ENCODE results near the gene PAPPA. TPM values are rescaled to one million over a fixed set of nuclear protein-coding genes. Genes with fewer than 3 reads are reported as not detected.

Gene PAPPA
- total RNA-seq, 2 donors from 2014 or later, result 7.4 to 17.4 TPM

DNA sequence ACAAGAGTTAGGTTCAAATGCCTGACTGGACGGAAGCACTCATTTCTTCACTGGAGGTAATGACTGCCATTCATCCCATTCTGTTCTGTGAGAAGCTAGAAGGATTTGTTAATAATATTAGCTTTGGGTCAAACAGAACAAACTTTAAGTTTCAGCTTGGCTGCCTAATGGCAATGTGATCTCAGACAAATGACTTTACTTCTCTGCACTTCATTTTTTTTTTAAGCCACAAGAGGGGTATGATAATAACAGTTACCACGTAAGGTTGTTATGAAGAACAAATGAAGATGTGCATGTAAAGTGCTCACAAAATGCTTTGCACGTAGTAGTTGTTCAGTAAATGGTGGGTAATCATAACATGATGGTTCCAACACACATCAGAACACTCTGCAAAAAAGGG is 199.4 kb downstream of the PAPPA start:
- Histone ChIP-seq H3K36me3 (peaks cover 2% of the 10 kb centered on the region), H3K4me1 (ENCODE audit: control insufficient read depth in 1 of 2, low read depth in 2 of 2) (peaks cover 3 to 20% of the 10 kb centered on the region in 2 donors), H3K27me3 (replicated peaks; ENCODE audit: insufficient read depth) (no peaks in the 10 kb centered on the region), H3K4me3 (no peak overlapping the region), H3K9me3 (no peaks in the 10 kb centered on the region), H3K27ac (no peak overlapping the region)
- TF ChIP-seq, protein P1, sequence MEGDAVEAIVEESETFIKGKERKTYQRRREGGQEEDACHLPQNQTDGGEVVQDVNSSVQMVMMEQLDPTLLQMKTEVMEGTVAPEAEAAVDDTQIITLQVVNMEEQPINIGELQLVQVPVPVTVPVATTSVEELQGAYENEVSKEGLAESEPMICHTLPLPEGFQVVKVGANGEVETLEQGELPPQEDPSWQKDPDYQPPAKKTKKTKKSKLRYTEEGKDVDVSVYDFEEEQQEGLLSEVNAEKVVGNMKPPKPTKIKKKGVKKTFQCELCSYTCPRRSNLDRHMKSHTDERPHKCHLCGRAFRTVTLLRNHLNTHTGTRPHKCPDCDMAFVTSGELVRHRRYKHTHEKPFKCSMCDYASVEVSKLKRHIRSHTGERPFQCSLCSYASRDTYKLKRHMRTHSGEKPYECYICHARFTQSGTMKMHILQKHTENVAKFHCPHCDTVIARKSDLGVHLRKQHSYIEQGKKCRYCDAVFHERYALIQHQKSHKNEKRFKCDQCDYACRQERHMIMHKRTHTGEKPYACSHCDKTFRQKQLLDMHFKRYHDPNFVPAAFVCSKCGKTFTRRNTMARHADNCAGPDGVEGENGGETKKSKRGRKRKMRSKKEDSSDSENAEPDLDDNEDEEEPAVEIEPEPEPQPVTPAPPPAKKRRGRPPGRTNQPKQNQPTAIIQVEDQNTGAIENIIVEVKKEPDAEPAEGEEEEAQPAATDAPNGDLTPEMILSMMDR (IDR thresholded peaks at IDR 0.05), result no peak
- DNase-seq (ENCODE audit: low spot score) (no peak), ATAC-seq (ENCODE audit: insufficient number of reproducible peaks, low FRiP score, low read depth) (no peak)

DNA sequence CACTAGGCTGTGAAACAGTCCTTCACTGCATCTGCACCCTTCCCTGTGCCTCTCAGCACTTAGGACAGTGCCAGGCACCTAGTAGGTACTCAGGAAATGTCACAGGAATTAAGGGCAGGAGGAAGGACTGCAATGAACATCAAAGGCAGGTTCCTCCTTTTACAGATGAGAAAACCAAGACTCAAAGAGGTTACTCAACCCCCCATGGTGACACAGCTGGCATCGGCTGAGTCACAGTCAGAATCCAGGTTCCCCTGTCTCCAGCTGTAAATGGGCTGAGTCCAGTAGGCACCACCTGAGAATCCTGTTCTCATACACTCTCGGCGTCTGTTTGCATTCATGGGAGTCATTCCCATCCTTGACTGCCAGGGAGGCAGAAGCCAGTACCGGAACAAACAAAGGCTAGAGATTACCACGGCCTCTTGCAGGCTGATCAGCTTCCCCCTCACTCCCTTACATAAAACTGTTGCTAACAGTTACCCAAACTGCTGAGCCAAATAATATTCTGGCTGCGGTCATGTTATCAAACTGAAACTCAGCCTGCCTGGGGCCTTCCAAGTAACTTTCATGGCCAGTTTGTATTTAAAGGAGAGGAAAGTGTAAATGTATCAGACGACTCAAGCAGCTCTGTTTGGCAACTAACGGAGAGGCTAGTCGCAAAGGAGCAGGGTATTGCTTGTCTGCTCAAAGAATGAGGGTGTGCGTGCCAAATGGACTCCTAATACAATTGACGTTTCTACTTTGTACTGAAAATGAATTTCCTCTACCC is 201.7 kb downstream of the PAPPA start:
- no peaks in the 10 kb centered on the region for H3K27me3 ChIP-seq (replicated peaks; ENCODE audit: insufficient read depth)
- peak overlapping the region; percentile 42 to 45 for H3K27ac ChIP-seq
- DNase-seq (ENCODE audit: low spot score) (no peak), ATAC-seq (ENCODE audit: insufficient number of reproducible peaks, low FRiP score, low read depth) (peak; percentile 31)
- peaks cover 3 to 20% of the 10 kb centered on the region in 2 donors for H3K4me1 ChIP-seq (ENCODE audit: control insufficient read depth in 1 of 2, low read depth in 2 of 2)
- H3K4me3 ChIP-seq, result peak overlapping the region; percentile 31
- H3K36me3 ChIP-seq, result peaks cover 2% of the 10 kb centered on the region
- H3K9me3 ChIP-seq, result no peaks in the 10 kb centered on the region
- TF ChIP-seq, protein P1 (IDR thresholded peaks at IDR 0.05), result no peak

DNA sequence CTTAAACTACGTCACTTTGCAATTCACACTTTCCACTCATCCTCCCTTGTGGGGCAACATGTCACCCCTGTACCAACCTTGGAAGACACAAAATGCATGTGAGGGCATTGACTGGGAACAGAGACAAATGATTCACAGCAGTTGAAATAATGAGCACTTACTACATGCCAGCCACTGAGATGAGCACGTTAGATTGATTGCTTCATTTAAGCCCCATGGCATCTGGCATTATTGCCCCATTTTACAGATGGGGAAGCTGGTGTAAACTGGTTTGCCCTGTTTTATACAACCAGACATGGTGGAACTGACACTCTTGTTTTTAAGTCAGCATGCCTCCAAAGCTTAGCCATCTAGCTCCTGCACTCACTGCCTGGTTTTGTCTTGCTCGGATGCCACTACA is 204.7 kb downstream of the PAPPA start:
- H3K4me3 ChIP-seq, result no peak overlapping the region
- no peaks in the 10 kb centered on the region for H3K27me3 ChIP-seq (replicated peaks; ENCODE audit: insufficient read depth)
- H3K4me1 ChIP-seq (ENCODE audit: control insufficient read depth in 1 of 2, low read depth in 2 of 2), result peaks cover 3 to 20% of the 10 kb centered on the region in 2 donors
- H3K27ac ChIP-seq, result no peak overlapping the region
- TF ChIP-seq, protein P1 (IDR thresholded peaks at IDR 0.05), result no peak
- DNase-seq (ENCODE audit: low spot score), result no peak
- H3K36me3 ChIP-seq, result no peaks in the 10 kb centered on the region
- ATAC-seq (ENCODE audit: insufficient number of reproducible peaks, low FRiP score, low read depth), result no peak
- H3K9me3 ChIP-seq, result no peaks in the 10 kb centered on the region

DNA sequence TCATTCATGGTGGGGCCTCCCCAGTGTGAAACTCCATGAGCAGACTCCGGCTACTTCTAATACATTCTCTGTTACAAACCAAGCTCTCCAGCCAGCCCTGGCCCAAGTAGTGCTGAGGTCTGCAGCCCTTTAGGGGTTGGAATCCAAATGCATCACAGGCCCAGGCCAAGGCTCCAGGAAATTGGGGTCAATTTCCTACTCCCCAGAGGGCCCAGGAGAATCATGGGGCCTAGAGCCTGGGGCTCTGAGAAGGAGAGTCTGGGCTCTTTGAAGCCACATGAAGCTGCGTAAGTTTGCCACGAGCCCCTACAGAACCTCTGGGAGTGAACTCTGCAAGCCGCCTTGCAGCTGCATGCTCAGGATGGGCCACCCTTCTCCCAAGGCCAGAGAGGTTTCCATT is 206.4 kb downstream of the PAPPA start:
- Histone ChIP-seq H3K36me3 (no peaks in the 10 kb centered on the region), H3K27ac (no peak overlapping the region), H3K4me3 (no peak overlapping the region), H3K4me1 (ENCODE audit: control insufficient read depth in 1 of 2, low read depth in 2 of 2) (peaks cover 3 to 21% of the 10 kb centered on the region in 2 donors), H3K27me3 (replicated peaks; ENCODE audit: insufficient read depth) (no peaks in the 10 kb centered on the region), H3K9me3 (no peaks in the 10 kb centered on the region)
- TF ChIP-seq, protein P1 (IDR thresholded peaks at IDR 0.05), result no peak
- no peak for DNase-seq (ENCODE audit: low spot score)
- no peak for ATAC-seq (ENCODE audit: insufficient number of reproducible peaks, low FRiP score, low read depth)

DNA sequence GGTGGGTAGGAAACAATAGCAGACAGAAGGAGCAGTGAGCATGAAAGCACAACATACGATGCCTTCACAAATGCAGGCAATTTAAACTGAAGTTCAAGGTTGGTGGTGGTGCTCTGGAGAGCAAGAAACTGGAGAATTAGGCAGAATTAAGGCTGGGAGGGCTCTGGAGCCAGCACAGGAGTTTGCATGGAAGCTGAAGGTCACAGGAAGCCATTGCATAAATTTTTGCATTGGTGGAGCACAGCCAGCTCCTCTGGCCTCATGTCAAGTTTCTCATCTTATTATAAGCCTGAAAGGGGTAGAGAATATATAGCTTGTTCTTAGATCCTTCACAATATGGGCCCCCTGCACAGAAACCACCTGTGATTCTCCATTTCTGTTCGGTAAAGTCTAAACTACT is 207.4 kb downstream of the PAPPA start:
- Histone ChIP-seq H3K27ac (no peak overlapping the region), H3K27me3 (replicated peaks; ENCODE audit: insufficient read depth) (no peaks in the 10 kb centered on the region), H3K36me3 (no peaks in the 10 kb centered on the region), H3K9me3 (no peaks in the 10 kb centered on the region), H3K4me1 (ENCODE audit: control insufficient read depth in 1 of 2, low read depth in 2 of 2) (peaks cover under 1 to 19% of the 10 kb centered on the region in 2 donors), H3K4me3 (no peak overlapping the region)
- ATAC-seq (ENCODE audit: insufficient number of reproducible peaks, low FRiP score, low read depth), result no peak
- DNase-seq (ENCODE audit: low spot score), result no peak
- TF ChIP-seq, protein P1 (IDR thresholded peaks at IDR 0.05), result no peak

Measured in thoracic aorta (tissue), 2 donors.